ENCODE measurements around the gene SPDYE2. TPM values are rescaled to one million over a fixed set of nuclear protein-coding genes. Genes with fewer than 3 reads are reported as not detected.

SPDYE2 gene
- total RNA-seq, 1 experiment from 2014 or later: not detected

Other genes with a start within 250 kb of the SPDYE2 start
- gene SPDYE6, start 194.8 kb upstream of the SPDYE2 start, total RNA-seq (2014; rRNA removed; shearing (Covaris generic)): not detected in 2 replicates
- gene PRKRIP1, start 154.9 kb upstream of the SPDYE2 start, total RNA-seq (2014; rRNA removed; shearing (Covaris generic)): 25.8 and 25.9 TPM in 2 replicates
- gene ORAI2, start 117.7 kb upstream of the SPDYE2 start, total RNA-seq (2014; rRNA removed; shearing (Covaris generic)): 21.4 and 22.3 TPM in 2 replicates
- 17.9 and 19.5 TPM in 2 replicates for gene ALKBH4, start 86.4 kb upstream of the SPDYE2 start, total RNA-seq (2014; rRNA removed; shearing (Covaris generic))
- 33.3 and 37.2 TPM in 2 replicates for gene LRWD1, start 86.2 kb upstream of the SPDYE2 start, total RNA-seq (2014; rRNA removed; shearing (Covaris generic))
- 81.3 and 105 TPM in 2 replicates for gene POLR2J, start 72.3 kb upstream of the SPDYE2 start, total RNA-seq (2014; rRNA removed; shearing (Covaris generic))
- 1.1 and 2.7 TPM in 2 replicates for gene RASA4B, start 33.4 kb upstream of the SPDYE2 start, total RNA-seq (2014; rRNA removed; shearing (Covaris generic))
- 1.8 and 2.3 TPM in 2 replicates for gene UPK3BL2, start 7.5 kb upstream of the SPDYE2 start, total RNA-seq (2014; rRNA removed; shearing (Covaris generic))
- 15.2 and 16.2 TPM in 2 replicates for gene POLR2J3, start 21.4 kb downstream of the SPDYE2 start, total RNA-seq (2014; rRNA removed; shearing (Covaris generic))
- 0.61 and 1.2 TPM in 2 replicates for gene RASA4, start 65.5 kb downstream of the SPDYE2 start, total RNA-seq (2014; rRNA removed; shearing (Covaris generic))
- gene UPK3BL1, start 91.6 kb downstream of the SPDYE2 start, total RNA-seq (2014; rRNA removed; shearing (Covaris generic)): 5.6 and 7.8 TPM in 2 replicates
- gene SPDYE2B, start 99.1 kb downstream of the SPDYE2 start, total RNA-seq (2014; rRNA removed; shearing (Covaris generic)): not detected in 2 replicates
- gene POLR2J2, start 120.4 kb downstream of the SPDYE2 start, total RNA-seq (2014; rRNA removed; shearing (Covaris generic)): 2.4 and 2.5 TPM in 2 replicates
- 12.3 and 12.5 TPM in 2 replicates for gene FAM185A, start 197.8 kb downstream of the SPDYE2 start, total RNA-seq (2014; rRNA removed; shearing (Covaris generic))

All from SK-MEL-5 (cell line).